ENCODE results near the gene PCDH1.
A peak's percentile ranks its signal among the peaks of the same experiment; 100 is the strongest.

The PCDH1 gene

GRCh38 chr5:141872496-141873356, 5.5 kb downstream of the PCDH1 start:
- no peak for DNase-seq

GRCh38 chr5:141871870-141872269, 6.3 kb downstream of the PCDH1 start:
- no peak for DNase-seq

GRCh38 chr5:141870871-141871270, 7.3 kb downstream of the PCDH1 start:
- DNase-seq = no peak

GRCh38 chr5:141870228-141870627, 8.0 kb downstream of the PCDH1 start:
- no peak for DNase-seq

GRCh38 chr5:141869514-141869913, 8.7 kb downstream of the PCDH1 start:
- no peak for DNase-seq

GRCh38 chr5:141869040-141869439, 9.2 kb downstream of the PCDH1 start:
- no peak for DNase-seq

GRCh38 chr5:141868541-141868940, 9.7 kb downstream of the PCDH1 start:
- no peak for DNase-seq

GRCh38 chr5:141867651-141868050, 10.6 kb downstream of the PCDH1 start:
- DNase-seq = no peak

GRCh38 chr5:141867139-141867538, 11.1 kb downstream of the PCDH1 start:
- DNase-seq = no peak

- DNase-seq = no peak
Measured at GRCh38 chr5:141866096-141866495, 12.1 kb downstream of the PCDH1 start.

GRCh38 chr5:141865406-141865805, 12.8 kb downstream of the PCDH1 start:
- DNase-seq = no peak

- no peak for DNase-seq
Measured at GRCh38 chr5:141864371-141865370, 13.5 kb downstream of the PCDH1 start.

GRCh38 chr5:141863569-141864178, 14.5 kb downstream of the PCDH1 start:
- no peak for DNase-seq

- DNase-seq = no peak
Measured at GRCh38 chr5:141862936-141863543, 15.2 kb downstream of the PCDH1 start.

- DNase-seq = no peak
Measured at GRCh38 chr5:141861194-141861593, 17.0 kb downstream of the PCDH1 start.

GRCh38 chr5:141858079-141858765, 20.0 kb downstream of the PCDH1 start:
- peak; percentile 37 for DNase-seq

GRCh38 chr5:141857226-141857625, 21.0 kb downstream of the PCDH1 start:
- DNase-seq = no peak

GRCh38 chr5:141856037-141856790, 22.0 kb downstream of the PCDH1 start:
- no peak for DNase-seq

- peak; percentile 53 for DNase-seq
Measured at GRCh38 chr5:141855265-141856036, 22.8 kb downstream of the PCDH1 start.

GRCh38 chr5:141853895-141854626, 24.1 kb downstream of the PCDH1 start:
- no peak for DNase-seq
